ENCODE results near the gene HTR3C.

GRCh38 chr3:184081116-184081830, 28.4 kb downstream of the HTR3C start:
- TF ChIP-seq CTCF (IDR thresholded peaks at IDR 0.05 in 2 of 3, conservative IDR thresholded peaks at IDR 0.05 in 1 of 3; ENCODE audit: borderline replicate concordance in 1 of 3, insufficient read depth in 1 of 3, low read depth in 2 of 3, low read length in 2 of 3) = no peak
- no peak for TF ChIP-seq EZH2 (IDR thresholded peaks at IDR 0.05)
- TF ChIP-seq SIN3A (IDR thresholded peaks at IDR 0.05; ENCODE audit: low read depth) = no peak
- no peak for TF ChIP-seq POLR2AphosphoS5 (IDR thresholded peaks at IDR 0.05; ENCODE audit: low read depth, low read length)
- TF ChIP-seq POLR2A (IDR thresholded peaks at IDR 0.05; ENCODE audit: borderline replicate concordance, extremely low read depth, insufficient read depth, insufficient read length) = no peak
- TF ChIP-seq ZNF274 (IDR thresholded peaks at IDR 0.05; ENCODE audit: low read depth, low read length) = no peak
- TF ChIP-seq ZBTB33 (IDR thresholded peaks at IDR 0.05; ENCODE audit: extremely low read depth, insufficient replicate concordance, low read length) = no peak
- TF ChIP-seq JUND (IDR thresholded peaks at IDR 0.05) = no peak
